Myometrial cell (primary cell): ENCODE data around the gene MPV17L. TPM values are rescaled to one million over a fixed set of nuclear protein-coding genes. Genes with fewer than 3 reads are reported as not detected.

Experiments used
- total RNA-seq: library from RNA; depleted of rRNA; stranded (reverse); fragments of >200 nt; gene quantifications from 2 replicates; pipeline ENCODE4 v1.2.3, GENCODE V29; 2015

The MPV17L gene
- total RNA-seq: 2.5 TPM in 1 of 2 replicates, not detected in the other

DNA sequence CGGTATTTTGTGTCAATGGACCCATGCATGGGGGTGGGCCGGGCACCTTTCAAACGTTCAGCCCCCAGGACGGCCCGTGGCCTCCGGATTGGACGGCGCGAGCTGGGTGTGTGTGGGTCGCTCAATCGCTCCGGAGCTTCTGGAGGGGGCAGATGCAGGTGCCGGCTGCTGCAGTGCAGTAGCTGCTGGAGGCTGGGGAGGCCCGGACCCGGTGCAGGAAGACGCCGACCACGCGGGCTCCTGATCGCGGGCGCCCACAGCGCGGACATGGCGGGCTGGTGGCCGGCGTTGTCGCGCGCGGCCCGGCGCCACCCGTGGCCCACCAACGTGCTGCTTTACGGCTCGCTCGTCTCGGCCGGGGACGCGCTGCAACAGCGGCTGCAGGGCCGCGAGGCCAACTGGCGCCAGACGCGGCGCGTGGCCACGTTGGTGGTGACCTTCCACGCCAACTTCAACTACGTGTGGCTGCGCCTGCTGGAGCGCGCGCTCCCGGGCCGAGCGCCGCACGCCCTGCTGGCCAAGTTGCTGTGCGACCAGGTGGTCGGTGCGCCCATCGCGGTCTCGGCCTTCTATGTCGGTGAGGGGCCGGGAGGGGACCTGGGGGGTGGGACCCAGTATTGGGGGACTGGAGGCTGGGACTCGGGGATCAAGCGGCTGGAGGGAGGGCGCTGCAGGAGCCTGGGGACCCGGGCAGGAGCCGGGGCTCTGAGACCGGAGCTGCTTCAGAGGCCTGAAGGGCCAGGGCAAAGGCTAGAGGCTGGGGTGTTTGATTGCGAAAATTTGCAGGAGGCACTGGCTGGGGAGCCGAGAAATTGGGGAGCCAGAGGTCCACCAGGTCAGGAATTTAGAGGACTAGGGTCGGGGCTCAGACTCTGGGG is at the start of gene MPV17L:
MPV17L (plus strand) TSS at position 124 of the 878 bp plus-strand sequence; CDS start at position 268, 144 bp downstream.

DNA sequence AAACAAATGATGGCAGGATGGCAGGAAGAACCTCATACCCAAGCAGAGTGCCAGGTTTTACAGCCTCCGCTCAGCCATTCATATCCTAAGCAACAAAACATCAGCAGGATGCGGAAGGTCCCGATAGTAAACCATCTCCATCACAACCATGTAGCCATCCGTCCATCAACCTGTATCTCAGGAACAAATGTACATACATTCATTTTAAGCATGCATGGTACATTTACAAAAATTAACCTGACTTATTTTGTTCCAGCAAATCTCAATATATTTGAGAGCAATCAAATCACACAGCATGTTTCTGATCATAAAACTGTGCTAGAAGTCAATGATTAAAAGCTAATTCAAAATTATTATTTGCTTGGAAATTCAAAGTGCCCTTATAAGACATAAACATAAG is 17.4 kb upstream of the MPV17L start, which contains the start of gene NPIPA5:
NPIPA5 (minus strand) TSS at position 101 of the 400 bp plus-strand sequence; CDS start at position 101, 0 bp downstream.

DNA sequence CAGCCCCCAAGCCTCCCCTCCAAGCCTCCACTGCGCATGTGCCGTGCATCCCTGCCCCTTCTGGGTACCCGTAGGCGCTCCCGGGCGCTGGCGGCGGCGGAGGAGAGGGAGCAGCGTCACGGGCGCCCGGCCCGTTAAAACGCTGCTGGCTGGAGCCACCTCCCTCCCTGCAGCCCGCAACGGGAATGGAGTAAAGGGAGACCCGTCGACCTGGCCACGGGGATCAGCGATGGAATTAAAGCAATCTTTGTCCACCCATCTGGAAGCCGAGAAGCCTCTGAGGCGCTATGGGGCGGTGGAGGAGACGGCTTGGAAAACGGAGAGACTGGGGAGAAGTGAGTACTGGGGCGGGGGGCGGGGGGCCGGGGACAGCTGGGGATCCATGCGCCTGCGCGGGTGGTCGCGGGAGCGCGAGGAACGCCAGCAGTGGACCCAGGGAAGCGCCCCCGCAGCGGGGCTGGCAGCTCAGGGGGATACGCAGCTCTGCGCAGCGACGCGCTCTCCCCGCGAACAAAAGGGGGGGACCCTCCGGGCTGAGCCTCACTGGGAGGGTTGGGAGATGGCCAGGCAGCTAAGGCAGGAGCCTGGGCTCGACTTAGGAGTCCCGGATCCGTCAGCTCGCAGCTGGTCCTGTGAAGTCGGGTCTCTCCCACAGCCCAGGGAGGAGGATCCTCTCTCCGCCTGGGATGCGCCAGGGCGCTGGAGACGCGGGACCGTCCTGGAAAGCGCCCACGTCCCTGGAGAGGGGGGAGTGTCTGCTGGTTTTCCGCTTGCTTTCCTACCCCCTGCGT is 39.1 kb downstream of the MPV17L start, which contains the start of gene BMERB1:
BMERB1 (plus strand) TSS at position 164 of the 791 bp plus-strand sequence; CDS start at position 230, 66 bp downstream.

Other genes starting within 250 kb of the MPV17L start
- gene NPIPA5, start 17.5 kb upstream of the MPV17L start, total RNA-seq: 0.53 and 5.8 TPM in 2 replicates
- 46.1 and 55.1 TPM in 2 replicates for gene BMERB1, start 38.8 kb downstream of the MPV17L start, total RNA-seq
- 8.4 and 10.3 TPM in 2 replicates for gene MARF1, start 247.4 kb downstream of the MPV17L start, total RNA-seq